Activated CD4-positive, alpha-beta T cell treated with anti-CD3 and anti-CD28 coated beads for 1 hour (primary cell): Measurements from ENCODE around the gene F3.

Source experiments
- DNase-seq: peaks from one replicate; pipeline ENCODE4 v3.0.0-alpha.2; 2020

F3 gene

GRCh38 chr1:94526152-94526980, 15.2 kb downstream of the F3 start:
- DNase-seq: no peak

GRCh38 chr1:94524531-94524930, 17.0 kb downstream of the F3 start:
- no peak for DNase-seq

- no peak for DNase-seq
Measured at GRCh38 chr1:94522304-94522703, 19.3 kb downstream of the F3 start.

- DNase-seq: no peak
Measured at GRCh38 chr1:94519351-94519750, 22.2 kb downstream of the F3 start.

- no peak for DNase-seq
Measured at GRCh38 chr1:94515296-94515947, 26.1 kb downstream of the F3 start.

GRCh38 chr1:94514095-94514727, 27.3 kb downstream of the F3 start:
- no peak for DNase-seq

GRCh38 chr1:94512816-94513215, 28.7 kb downstream of the F3 start:
- no peak for DNase-seq

GRCh38 chr1:94504601-94505000, 37.0 kb downstream of the F3 start:
- DNase-seq: no peak

GRCh38 chr1:94503153-94503552, 38.4 kb downstream of the F3 start:
- DNase-seq: no peak

- DNase-seq: no peak
Measured at GRCh38 chr1:94501935-94502334, 39.6 kb downstream of the F3 start.

- DNase-seq: no peak
Measured at GRCh38 chr1:94501426-94501825, 40.1 kb downstream of the F3 start.

GRCh38 chr1:94496076-94496755, 45.3 kb downstream of the F3 start:
- DNase-seq: no peak

GRCh38 chr1:94490556-94490955, 51.0 kb downstream of the F3 start:
- no peak for DNase-seq

GRCh38 chr1:94486990-94487389, 54.6 kb downstream of the F3 start:
- no peak for DNase-seq

- peak; percentile 8 for DNase-seq
Measured at GRCh38 chr1:94481473-94481933, 60.1 kb downstream of the F3 start.

- DNase-seq: no peak
Measured at GRCh38 chr1:94479682-94480081, 61.9 kb downstream of the F3 start.
